ENCODE measurements around the gene GAS2L1.

Gene GAS2L1

DNA sequence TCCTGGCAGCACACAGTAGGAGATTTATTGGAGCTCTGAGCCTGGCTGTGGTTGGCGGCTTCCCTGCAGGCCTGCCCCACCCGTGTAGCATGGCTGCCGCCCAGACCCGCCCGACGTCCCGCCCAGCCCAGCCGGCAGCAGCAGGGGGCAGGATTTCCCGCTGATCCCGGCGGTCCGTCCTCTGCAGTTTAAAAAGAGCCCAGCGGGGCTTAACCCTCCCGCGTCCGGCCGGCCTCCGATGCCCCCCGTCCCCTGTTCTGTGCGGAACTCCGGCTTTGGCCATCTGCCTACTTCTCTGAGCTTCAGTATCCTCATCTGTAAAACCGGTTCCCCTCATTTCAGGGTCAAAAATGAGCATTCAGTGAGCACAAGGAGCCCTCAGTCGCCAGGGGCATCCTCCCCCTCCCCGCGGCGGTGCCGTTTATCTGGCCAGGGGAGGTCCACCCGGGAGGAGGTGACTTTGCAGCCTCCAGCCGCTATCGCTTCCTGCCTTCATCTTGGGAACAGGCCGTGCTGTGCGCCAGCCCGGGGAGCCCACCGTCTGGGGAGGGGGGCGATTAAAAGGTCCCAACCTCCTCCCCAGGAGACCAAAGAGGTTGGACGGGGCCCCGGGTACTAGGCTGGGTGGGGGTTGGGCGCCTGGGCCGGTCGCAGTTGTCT is at the start of gene GAS2L1:
Gene GAS2L1 (plus strand): TSS at position 476 of the 660 bp plus-strand sequence. CDS start 1,456 bp downstream, outside the sequence.
- peak in 1 of 2 experiments; percentile 82 for DNase-seq

DNA sequence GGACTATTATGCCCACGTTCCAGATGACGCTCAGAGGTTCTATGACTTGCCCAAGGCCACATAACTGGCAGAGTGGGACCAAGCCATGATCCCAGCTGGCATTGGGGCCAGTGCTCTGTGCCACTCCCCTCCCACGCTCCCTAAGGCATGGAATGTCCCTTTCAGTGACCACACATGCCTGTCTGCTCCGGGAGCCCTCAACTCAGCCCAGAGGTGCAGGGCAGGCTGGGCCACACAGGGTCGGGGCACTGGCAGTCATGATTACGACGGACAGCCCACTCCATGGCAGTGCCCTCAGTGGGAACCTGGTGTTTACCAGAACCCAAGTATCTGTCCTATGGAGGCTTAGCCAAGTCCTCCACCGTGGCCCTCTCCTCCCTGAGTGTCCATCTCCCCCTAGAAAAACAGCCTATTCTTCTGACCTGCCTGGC is 48.7 kb upstream of the GAS2L1 start:
- no peak for DNase-seq

- DNase-seq = no peak
Observed at GRCh38 chr22:29258407-29259252, 47.8 kb upstream of the GAS2L1 start.

- DNase-seq = no peak
Observed at GRCh38 chr22:29259253-29259899, 47.1 kb upstream of the GAS2L1 start.

GRCh38 chr22:29260031-29260560 is 46.4 kb upstream of the GAS2L1 start:
- no peak for DNase-seq

DNA sequence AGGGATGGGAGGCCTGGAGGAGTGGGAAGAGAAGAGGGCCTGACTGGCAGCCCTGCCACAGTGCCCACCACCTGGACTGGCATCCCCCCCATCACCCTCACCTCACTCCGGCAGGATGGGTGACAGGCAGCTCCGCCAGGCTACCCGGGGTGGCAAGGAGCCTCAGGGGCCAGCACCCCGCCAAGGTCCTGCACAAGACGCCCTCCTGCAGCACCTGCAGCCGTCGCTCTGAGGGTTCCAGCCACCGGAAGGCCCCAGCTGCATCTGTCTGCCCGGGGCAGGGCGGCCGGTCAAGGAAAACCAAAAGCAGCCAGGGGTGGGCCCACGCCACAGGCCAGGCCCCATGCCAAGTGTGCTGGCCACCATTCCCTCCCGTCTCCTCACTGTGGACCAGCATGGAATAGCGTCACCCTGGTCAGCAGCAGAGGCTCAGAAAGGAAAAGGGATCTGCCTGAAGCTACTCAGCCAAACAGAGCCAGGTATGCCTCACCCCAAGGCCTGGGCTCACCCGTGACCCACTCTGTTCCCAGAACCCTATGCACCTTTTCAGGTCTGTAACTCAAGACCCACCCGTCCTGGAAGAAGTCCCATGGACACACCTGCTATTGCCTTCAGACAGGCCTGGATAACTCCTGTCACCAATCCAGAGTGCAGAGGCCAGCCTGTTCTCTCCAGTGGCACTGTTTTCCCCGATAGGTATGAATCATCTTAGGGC is 45.7 kb upstream of the GAS2L1 start:
- no peak for DNase-seq

GRCh38 chr22:29263791-29264276 is 42.6 kb upstream of the GAS2L1 start:
- DNase-seq = no peak

GRCh38 chr22:29265305-29265704 is 41.1 kb upstream of the GAS2L1 start:
- DNase-seq = no peak

GRCh38 chr22:29265929-29266328 is 40.5 kb upstream of the GAS2L1 start:
- no peak for DNase-seq

GRCh38 chr22:29266564-29267461 is 39.6 kb upstream of the GAS2L1 start:
- DNase-seq = no peak

- DNase-seq = no peak
Observed at GRCh38 chr22:29267462-29267857, 39.0 kb upstream of the GAS2L1 start.

DNA sequence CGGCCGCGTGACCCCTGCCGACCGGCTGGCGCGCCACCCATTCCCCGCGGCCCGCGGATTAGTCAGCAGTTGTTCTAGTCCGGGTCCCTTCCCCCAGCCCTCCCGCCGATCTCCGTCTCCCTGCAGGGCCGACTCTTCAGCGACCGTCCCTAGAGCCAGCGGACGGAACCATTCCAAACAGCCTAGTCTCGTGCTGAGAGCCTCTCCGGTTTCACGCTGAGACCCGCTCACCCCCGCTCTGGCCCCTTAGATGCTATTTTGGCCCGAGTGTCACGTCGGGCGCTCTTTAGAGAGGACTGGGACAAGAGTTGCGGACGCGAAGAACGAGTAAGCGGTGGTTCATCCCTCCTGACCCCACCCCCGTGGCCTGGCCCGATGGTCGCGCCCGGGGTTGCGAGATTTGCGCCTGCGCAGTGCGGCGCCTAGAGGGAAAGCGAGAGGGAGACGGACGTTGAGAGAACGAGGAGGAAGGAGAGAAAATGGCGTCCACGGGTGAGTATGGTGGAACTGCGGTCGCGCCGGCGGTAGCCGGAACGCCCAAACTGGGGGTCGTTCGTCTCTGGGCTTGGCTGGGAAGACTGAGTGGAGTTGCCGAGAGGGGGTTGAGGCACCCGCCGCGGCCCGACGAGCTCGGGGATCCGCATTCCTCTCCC is 38.5 kb upstream of the GAS2L1 start, which contains the start of the genes EWSR1 and RHBDD3:
Gene EWSR1 (plus strand): TSS at position 411 of the 653 bp plus-strand sequence. CDS start 69 bp downstream, at position 480.
Gene RHBDD3 (minus strand): TSS at position 124 of the 653 bp plus-strand sequence. CDS start 2,355 bp downstream, outside the sequence.
- peak; percentile 84 to 92 for DNase-seq

- no peak for DNase-seq
Observed at GRCh38 chr22:29268511-29269229, 37.8 kb upstream of the GAS2L1 start.

DNA sequence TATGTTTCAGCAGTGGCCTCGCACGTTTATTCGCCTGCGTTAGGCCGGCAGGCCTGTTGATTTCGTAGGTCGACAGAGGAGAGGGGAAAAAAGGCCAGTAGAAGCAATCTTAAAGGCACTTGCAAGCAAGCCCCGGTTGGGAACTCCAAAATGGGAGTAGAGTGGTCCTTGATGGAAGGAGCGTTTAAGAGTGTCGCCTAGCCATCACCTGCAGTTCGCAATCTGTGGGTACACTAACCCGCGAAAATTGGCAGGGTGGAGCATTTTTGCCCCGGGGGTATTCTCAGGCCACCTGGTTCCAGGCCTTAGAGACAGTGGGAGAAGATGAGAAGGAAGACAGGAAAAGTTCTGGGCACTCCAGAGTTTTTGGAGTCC is 37.2 kb upstream of the GAS2L1 start:
- no peak for DNase-seq

DNA sequence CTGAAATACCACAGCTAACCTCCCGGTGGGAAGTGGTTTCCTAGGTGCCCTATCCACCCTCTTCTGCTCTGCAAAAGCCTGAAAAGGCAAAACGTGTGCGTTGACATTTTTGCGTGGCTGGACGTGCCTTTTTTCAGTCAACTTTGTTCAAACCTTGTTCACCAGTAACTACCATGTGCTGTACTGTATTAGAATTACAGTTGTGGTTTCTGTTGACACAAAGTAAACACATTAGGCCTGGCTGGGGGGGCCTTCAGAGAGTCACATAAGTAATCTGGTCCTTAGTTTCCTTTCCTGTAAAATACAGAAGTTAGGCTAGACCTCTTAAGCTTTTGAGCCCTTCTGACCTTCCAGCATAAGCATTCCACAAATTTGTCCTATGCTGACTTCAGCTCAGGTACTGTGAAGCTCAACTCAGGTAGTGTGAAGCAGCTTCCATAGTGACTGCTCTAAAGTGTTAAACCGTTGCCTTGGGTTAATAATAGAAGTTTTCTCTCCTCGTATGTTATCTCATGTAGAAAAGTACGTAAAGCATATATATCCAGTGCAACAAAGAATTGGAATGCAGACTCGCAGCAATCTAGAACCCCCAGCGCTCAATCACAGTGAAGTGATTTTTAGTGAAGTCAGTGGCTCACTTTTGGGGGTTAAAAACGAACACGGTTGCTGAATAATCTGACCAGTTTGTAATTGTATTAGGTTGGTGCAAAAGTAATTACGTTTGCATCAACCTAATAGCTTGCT is 36.5 kb upstream of the GAS2L1 start:
- no peak for DNase-seq

DNA sequence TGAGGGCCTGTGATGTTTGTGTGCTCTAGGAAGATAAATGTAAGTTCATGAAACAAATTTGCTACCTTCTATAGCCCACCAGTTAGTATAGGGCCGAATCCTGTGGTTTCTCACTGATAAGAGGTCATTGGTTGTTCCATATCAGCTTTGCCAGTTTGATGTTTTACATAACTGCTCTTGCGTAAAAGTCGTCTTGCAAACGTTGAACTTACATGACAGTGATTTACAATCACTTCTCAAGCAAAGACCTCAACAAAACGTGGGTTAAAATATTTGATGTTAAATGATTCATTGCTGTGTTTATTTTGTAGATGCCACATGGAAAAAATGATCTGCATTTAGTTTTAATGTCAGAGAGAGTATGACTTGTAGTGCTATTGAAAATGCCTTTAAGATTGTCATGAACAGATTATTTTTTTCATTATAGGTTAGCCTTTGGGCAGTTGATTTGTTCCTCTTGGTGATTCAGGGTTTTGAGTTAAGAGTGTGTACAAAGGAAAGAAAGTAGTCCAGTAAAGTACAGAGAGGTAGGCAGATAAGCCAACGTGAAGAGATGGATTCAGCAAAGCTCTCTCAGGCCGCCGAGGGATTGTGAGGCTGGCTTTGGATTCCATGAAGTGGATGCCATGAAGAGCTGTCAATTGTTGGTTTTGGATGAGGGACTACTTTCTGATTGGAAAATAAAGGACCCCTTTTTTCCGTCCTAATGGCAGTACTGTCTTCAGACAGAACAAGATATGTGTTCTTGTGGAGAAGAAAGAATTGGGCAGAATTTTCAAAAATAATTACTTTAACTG is 35.8 kb upstream of the GAS2L1 start:
- DNase-seq = peak in 1 of 2 experiments; percentile 38

DNA sequence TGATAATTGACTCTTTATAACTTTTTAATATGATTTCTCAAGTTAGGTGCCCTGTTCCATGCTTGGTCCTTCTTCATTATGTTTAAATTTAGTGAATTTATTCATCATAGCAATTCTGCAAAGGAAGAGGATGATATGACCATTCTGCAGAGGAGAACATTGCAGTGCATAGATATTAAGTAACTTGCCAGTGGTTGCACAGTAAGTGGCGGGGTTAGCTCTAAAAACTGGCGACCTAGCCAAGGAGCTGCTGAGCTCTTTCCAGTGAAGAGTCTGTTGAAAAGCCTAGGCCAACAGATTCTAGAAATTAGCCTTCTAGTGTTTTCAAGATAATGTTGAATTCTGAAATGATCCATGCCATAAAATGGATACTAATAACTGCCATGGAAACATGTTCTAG is 33.8 kb upstream of the GAS2L1 start:
- DNase-seq = no peak

GRCh38 chr22:29275167-29275566 is 31.3 kb upstream of the GAS2L1 start:
- DNase-seq = no peak

Data from NCI-H526 (cell line).